HAP-1 (cell line): ENCODE measurements around the gene KRT33A.
"Not testable (repeated sequence)": the region's sequence is repeated elsewhere in the genome, so short reads cannot be mapped to it uniquely, and the experiment has no call there.

Experiments used
- DNase-seq, 2 experiments: peaks; one replicate each; pipeline ENCODE4 v3.0.0-alpha.2; 2016 to 2020; ENCODE audit warnings: low spot score in 2 of 2
- H3K27me3 ChIP-seq: fragments of 250-450 bp; sonication (Bioruptor Pico); 2 replicates; pipeline ENCODE4 v1.5.1; 2020; ENCODE audit warnings: low read depth, mild to moderate bottlenecking, moderate library complexity
- H3K36me3 ChIP-seq: fragments of 250-450 bp; sonication (Bioruptor Pico); replicated peaks from 2 replicates; pipeline ENCODE4 v1.5.1; 2020; ENCODE audit warnings: mild to moderate bottlenecking
- H3K4me1 ChIP-seq: fragments of 250-450 bp; sonication (Bioruptor Pico); 2 replicates; pipeline ENCODE4 v1.5.1; 2020; ENCODE audit warnings: mild to moderate bottlenecking
- H3K4me3 ChIP-seq: fragments of 250-450 bp; sonication (Bioruptor Pico); 2 replicates; pipeline ENCODE4 v1.5.1; 2020; ENCODE audit warnings: mild to moderate bottlenecking, moderate library complexity
- H3K9me3 ChIP-seq: fragments of 250-450 bp; sonication (Bioruptor Pico); 2 replicates; pipeline ENCODE4 v1.5.1; 2020; ENCODE audit warnings: mild to moderate bottlenecking, moderate library complexity
- in situ Hi-C: fragments of 300-500 bp; cut with MboI; formaldehyde crosslinking; loops from 3 replicates; pipeline ENCODE4 v1.14.3; 2020; ENCODE audit warnings: low sequenced_read_pairs, inconsistent platforms, mixed read lengths

KRT33A gene

GRCh38 chr17:41382394-41382793, 31.8 kb upstream of the KRT33A start:
- H3K36me3 ChIP-seq, result no peaks in the 10 kb centered on the region
- H3K27me3 ChIP-seq, result no peaks in the 10 kb centered on the region; the same call in 1 of the 2 replicates
- H3K4me1 ChIP-seq, result no peaks in the 10 kb centered on the region
- H3K4me3 ChIP-seq, result no peak overlapping the region
- H3K9me3 ChIP-seq, result no peaks in the 10 kb centered on the region
- in situ Hi-C loops, result no loop called here
- DNase-seq, result no peak

- in situ Hi-C loops, H3K4me1 ChIP-seq, H3K4me3 ChIP-seq, DNase-seq, H3K36me3 ChIP-seq, H3K27me3 ChIP-seq, H3K9me3 ChIP-seq: not testable (repeated sequence)
Measured at GRCh38 chr17:41381943-41382342, 31.3 kb upstream of the KRT33A start, which contains the start of gene KRT34. Gene KRT34, minus strand, starts transcription at chr17:41382306. Its CDS starts 60 bp downstream, at chr17:41382246.

DNA sequence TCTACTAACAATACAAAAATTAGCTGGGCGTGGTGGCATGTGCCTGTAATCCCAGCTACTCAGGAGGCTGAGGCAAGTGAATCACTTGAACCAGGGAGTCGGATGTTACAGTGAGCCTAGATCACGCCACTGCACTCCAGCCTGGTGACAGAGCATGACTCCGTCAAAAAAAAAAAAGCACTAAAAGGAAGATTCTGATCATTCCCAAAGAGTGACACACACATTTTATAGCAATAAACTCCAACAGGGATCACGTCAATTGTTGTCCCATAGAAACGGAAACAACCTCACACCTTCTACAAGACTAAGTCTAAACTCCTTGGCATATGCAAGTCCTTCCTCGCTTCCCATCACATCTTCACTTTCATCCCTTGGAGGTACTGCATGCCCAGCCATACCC, 29.5 kb upstream of the KRT33A start:
- not testable (repeated sequence) for H3K36me3 ChIP-seq, DNase-seq

GRCh38 chr17:41377546-41377945, 26.9 kb upstream of the KRT33A start:
- in situ Hi-C loops, result no loop called here
- no peaks in the 10 kb centered on the region for H3K9me3 ChIP-seq
- no peak for DNase-seq
- H3K4me3 ChIP-seq, result no peak overlapping the region
- no peaks in the 10 kb centered on the region for H3K4me1 ChIP-seq
- H3K27me3 ChIP-seq, result no peaks in the 10 kb centered on the region
- H3K36me3 ChIP-seq, result no peaks in the 10 kb centered on the region

More for the DNA sequence above, 29.5 kb upstream of the KRT33A start:
- H3K9me3 ChIP-seq, in situ Hi-C loops, H3K27me3 ChIP-seq, H3K4me1 ChIP-seq, H3K4me3 ChIP-seq: not testable (repeated sequence)

- in situ Hi-C loops, result no loop called here
- Histone ChIP-seq H3K4me3 (no peak within 1 kb of the TSS), H3K4me1 (no peaks in the 10 kb centered on the region), H3K27me3 (no peaks in the 10 kb centered on the region; the same call in none of the 2 replicates), H3K36me3 (no peaks in the 10 kb centered on the region), H3K9me3 (no peaks in the 10 kb centered on the region)
- DNase-seq, result no peak
Measured at GRCh38 chr17:41369713-41370112, 19.1 kb upstream of the KRT33A start, which contains the start of gene KRT33B. Gene KRT33B, minus strand, starts transcription at chr17:41369813. Its CDS starts 63 bp downstream, at chr17:41369750.

- Histone ChIP-seq H3K4me3 (no peak overlapping the region), H3K4me1 (no peaks in the 10 kb centered on the region), H3K27me3 (no peaks in the 10 kb centered on the region; the same call in none of the 2 replicates), H3K36me3 (no peaks in the 10 kb centered on the region), H3K9me3 (no peaks in the 10 kb centered on the region)
- no peak for DNase-seq
- in situ Hi-C loops, result no loop called here
Measured at GRCh38 chr17:41369023-41369422, 18.4 kb upstream of the KRT33A start.

DNA sequence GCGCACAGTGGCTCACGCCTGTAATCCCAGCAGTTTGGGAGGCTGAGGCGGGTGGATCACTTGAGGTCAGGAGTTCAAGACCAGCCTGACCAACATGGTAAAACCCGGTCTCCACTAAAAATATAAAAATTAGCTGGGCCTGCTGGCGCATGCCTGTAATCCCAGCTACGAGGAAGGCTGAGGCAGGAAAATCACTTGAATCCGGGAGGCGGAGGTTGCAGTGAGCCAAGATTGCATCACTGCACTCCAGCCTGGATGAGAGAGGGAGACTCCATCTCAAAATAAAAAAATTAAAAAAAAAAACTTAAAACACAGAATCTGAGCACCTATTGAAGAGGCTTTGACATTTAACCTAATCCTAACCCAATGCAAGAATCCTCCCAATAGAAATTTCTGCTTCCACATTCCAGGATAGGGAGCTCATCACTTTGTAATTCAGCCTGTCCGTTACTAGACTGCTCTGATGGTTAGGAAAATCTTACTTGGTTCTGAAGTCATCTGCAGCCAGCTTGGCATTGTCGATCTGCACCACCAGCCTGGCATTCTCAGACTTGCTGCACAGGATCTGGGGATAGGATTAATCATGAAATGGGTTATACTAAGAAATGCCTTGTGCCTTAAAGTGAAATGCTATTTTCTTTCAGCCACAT, 16.9 kb upstream of the KRT33A start:
- in situ Hi-C loops, result no loop called here
- Histone ChIP-seq H3K27me3 (no peaks in the 10 kb centered on the region; the same call in none of the 2 replicates), H3K4me3 (no peak overlapping the region), H3K4me1 (no peaks in the 10 kb centered on the region), H3K9me3 (no peaks in the 10 kb centered on the region), H3K36me3 (no peaks in the 10 kb centered on the region)
- no peak for DNase-seq

DNA sequence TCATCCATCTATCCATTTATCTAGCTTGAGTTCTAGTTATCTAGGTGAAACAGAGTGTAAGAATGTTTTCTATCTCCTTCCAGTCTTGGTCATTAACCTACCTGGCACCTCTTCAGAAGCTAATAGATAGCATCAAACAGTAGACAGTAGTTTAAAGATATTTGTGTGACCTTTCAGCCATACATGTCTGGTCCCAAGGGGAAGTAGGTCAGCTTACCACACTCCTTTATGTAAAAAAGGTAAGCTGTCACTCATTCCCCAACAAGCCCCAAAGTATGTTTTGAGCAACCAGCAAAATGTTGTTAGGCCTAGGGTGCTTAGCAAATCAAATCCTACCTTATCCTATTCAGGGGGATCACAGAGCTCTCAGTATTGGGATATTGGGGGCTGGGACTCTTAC, 15.4 kb upstream of the KRT33A start:
- in situ Hi-C loops, result no loop called here
- Histone ChIP-seq H3K4me3 (no peak overlapping the region), H3K4me1 (no peaks in the 10 kb centered on the region), H3K27me3 (no peaks in the 10 kb centered on the region; the same call in 1 of the 2 replicates), H3K36me3 (no peaks in the 10 kb centered on the region), H3K9me3 (no peaks in the 10 kb centered on the region)
- no peak for DNase-seq

DNA sequence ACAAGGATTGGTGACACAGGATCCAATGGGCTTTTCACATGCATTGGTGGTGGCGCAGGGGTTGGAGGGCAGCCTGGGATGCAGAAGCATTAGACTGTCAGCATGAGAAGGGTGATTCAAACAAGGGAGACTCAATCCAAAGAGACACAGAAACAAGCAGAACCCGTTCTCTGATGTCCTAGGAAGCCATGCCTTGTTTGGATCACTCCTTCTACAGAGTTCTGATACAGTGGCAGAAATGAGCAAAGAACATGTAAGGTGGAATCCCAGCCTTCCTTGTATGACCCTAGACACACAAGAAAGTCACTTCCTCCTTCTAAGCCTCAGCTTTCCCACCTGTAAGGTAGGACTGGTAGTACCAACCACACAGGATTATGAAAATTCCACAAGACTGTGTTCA, 13.3 kb upstream of the KRT33A start:
- Histone ChIP-seq H3K9me3 (no peaks in the 10 kb centered on the region), H3K4me1 (no peaks in the 10 kb centered on the region), H3K4me3 (no peak overlapping the region), H3K36me3 (no peaks in the 10 kb centered on the region), H3K27me3 (no peaks in the 10 kb centered on the region; the same call in 1 of the 2 replicates)
- DNase-seq, result no peak
- in situ Hi-C loops, result no loop called here

DNA sequence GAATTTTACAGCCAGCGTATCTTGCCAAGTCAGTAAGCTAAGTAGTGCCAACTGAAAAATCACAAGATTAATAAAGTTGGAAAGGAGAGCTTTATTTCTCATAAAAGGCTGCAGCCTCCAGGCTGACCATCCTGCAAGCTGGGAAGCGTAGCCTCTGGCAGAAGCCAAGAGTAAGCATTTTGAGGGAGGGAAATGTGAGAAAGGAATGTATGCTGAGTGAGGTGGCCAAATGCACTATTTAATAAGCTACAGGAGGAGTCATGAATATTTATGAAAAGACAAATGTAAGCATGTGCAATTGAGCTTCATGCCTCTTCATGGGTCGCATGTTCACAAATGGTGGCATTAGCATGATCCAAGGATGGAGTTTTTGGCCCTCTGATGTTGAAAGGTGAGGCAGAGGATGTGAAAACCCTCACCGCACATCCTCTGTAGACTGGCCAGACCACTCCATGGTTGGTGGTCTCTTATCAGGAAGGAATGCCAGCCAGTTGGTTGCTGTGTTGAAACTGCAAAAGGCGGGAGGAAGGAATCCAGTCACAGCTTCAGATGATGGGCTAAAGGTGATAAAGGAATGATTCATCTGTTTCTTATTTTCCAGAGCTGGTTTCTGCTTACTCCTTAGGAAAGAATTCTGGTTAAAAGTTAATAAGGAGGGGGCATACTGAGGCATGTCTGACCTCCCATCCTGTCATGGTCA, 9.8 kb upstream of the KRT33A start:
- H3K4me3 ChIP-seq, result no peak overlapping the region
- no peaks in the 10 kb centered on the region for H3K27me3 ChIP-seq
- in situ Hi-C loops, result no loop called here
- DNase-seq, result no peak
- H3K9me3 ChIP-seq, result no peaks in the 10 kb centered on the region
- H3K4me1 ChIP-seq, result no peaks in the 10 kb centered on the region
- H3K36me3 ChIP-seq, result no peaks in the 10 kb centered on the region

- DNase-seq, result no peak
- no peaks in the 10 kb centered on the region for H3K27me3 ChIP-seq
- no peaks in the 10 kb centered on the region for H3K4me1 ChIP-seq
- no peak overlapping the region for H3K4me3 ChIP-seq
- in situ Hi-C loops, result no loop called here
- no peaks in the 10 kb centered on the region for H3K9me3 ChIP-seq
- no peaks in the 10 kb centered on the region for H3K36me3 ChIP-seq
Measured at GRCh38 chr17:41354536-41354935, 3.9 kb upstream of the KRT33A start.

DNA sequence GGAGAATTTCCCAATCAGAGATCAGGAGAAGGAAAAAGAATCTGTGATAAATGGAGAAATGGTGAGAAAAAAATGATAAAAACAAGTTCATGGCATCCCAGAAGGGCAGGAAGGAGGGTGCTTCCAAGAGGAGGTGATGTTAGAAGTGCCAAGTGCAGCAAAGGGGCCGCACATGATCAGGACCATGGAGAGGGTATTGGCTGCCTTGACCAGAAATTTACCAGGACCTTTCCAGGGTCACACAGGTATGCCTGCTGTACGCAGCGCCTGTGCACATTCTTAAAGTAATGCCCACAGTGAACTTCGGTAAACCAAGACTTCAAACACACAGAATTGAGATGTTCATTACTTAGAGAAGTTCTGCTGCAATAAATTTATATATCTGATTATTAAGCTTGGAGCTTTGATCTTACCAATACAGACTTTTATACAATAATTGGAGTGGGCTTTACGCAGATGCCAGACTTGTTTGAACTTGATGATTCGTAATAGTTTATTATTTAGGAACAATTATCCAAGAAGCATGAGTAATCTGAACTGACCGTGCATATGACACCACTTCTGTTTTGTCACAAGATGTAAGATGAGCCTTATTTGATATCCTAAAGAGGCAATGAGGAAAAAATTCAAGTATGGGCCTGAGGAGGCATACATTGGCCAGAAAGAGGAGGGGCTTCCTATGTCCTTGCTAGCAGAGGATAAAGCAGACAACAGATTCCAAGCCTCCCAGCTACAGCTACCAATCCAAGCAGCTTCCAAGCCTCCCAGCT, 2.2 kb upstream of the KRT33A start:
- in situ Hi-C loops, result no loop called here
- Histone ChIP-seq H3K36me3 (no peaks in the 10 kb centered on the region), H3K27me3 (no peaks in the 10 kb centered on the region), H3K9me3 (no peaks in the 10 kb centered on the region), H3K4me1 (no peaks in the 10 kb centered on the region), H3K4me3 (no peak overlapping the region)
- no peak for DNase-seq

DNA sequence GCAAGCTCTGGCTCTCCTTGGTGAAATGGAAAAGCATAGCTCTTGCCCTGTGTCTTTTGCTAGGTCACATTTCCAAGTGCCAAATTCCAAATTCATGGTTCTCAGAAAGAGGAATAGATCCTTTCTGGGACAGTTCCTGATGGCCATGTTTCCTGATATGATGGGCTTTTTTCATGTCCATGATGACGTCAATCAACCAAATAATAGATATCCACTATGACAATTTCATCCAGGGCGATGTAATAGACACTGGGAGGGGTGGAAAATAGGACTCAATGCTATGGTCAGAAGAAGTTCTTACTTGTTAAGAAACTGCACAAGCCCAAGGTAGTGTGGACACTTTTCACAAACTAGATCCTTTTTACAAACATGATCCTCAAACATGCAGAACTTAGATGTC, 549 bp upstream of the KRT33A start:
- in situ Hi-C loops, result no loop called here
- H3K4me1 ChIP-seq, result no peaks in the 10 kb centered on the region
- no peaks in the 10 kb centered on the region for H3K27me3 ChIP-seq
- DNase-seq, result no peak
- no peaks in the 10 kb centered on the region for H3K36me3 ChIP-seq
- H3K9me3 ChIP-seq, result no peaks in the 10 kb centered on the region
- H3K4me3 ChIP-seq, result no peak overlapping the region
